Endothelial cell of umbilical vein (primary cell): ENCODE measurements around the gene ZRANB1. TPM values are rescaled to one million over a fixed set of nuclear protein-coding genes. Genes with fewer than 3 reads are reported as not detected.

Experiments used
- BruUV-seq: library from RNA; stranded (reverse); fragments of 400-500 nt; replicated peaks from 2 replicates; lab custom pipeline; 2021; lab: Mats Ljungman, UMichigan
- CTCF ChIA-PET: fragments of 300-600, 350-600 bp; sonication (Branson Sonifier 250); formaldehyde crosslinking; loops from one replicate; lab custom pipeline; 2021; ENCODE audit warnings: antibody characterized with exemption, inconsistent platforms; lab: Charles Lee
- POLR2A ChIA-PET: fragments of 300-600, 350-600 bp; sonication (Branson Sonifier 250); formaldehyde crosslinking; loops from one replicate; lab custom pipeline; 2021; ENCODE audit warnings: antibody characterized with exemption, inconsistent platforms; lab: Charles Lee
- DNase-seq: peaks from one replicate; pipeline ENCODE4 v3.0.0-alpha.2; 2011; ENCODE audit warnings: low read depth, low spot score
- FAIRE-seq: peaks from 2 replicates; lab custom pipeline; 2011; peaks lifted over from hg19 to GRCh38; lab: Jason Lieb, UNC
- H2AFZ ChIP-seq: 2 replicates; pipeline ENCODE4 v1.6.0; 2012; ENCODE audit warnings: low read depth, low read length, control low read depth, inconsistent platforms
- H3K27ac ChIP-seq: 2 replicates; pipeline ENCODE4 v1.5.1; 2011; ENCODE audit warnings: low read depth, mild to moderate bottlenecking, control low read depth, low read length, moderate library complexity; ENCODE audit not compliant: insufficient read depth
- H3K27me3 ChIP-seq, 2 experiments: 2 replicates each; pipeline versions ENCODE4 v1.6.0 to v1.6.1; 2011; ENCODE audit warnings: low read length in 2 of 2, mixed read lengths in 1 of 2; ENCODE audit not compliant: control insufficient read depth in 2 of 2, insufficient read depth in 2 of 2
- H3K36me3 ChIP-seq, 2 experiments: 2 replicates in 1 of 2; 3 replicates in 1 of 2; pipeline ENCODE4 v1.5.1; 2011; ENCODE audit warnings: low read length in 2 of 2, mild to moderate bottlenecking in 1 of 2, moderate library complexity in 1 of 2; ENCODE audit not compliant: control insufficient read depth in 2 of 2, insufficient read depth in 2 of 2; ENCODE audit errors: extremely low read depth in 1 of 2
- H3K4me1 ChIP-seq: 3 replicates; pipeline ENCODE4 v1.5.1; 2011; ENCODE audit warnings: mild to moderate bottlenecking, low read length; ENCODE audit not compliant: control insufficient read depth, insufficient read depth; ENCODE audit errors: extremely low read depth
- H3K4me2 ChIP-seq: 2 replicates; pipeline ENCODE4 v1.6.1; 2011; ENCODE audit warnings: low read length, control low read depth, mixed read lengths; ENCODE audit not compliant: insufficient read depth
- H3K4me3 ChIP-seq, 3 experiments: fragments of 200-600 bp in 1 of 3; sonication (generic), shearing (Covaris generic) in 1 of 3; replicated peaks in 1 of 3; 2 replicates each; pipeline ENCODE4 v1.5.1; 2011 to 2016; ENCODE audit warnings: control low read depth in 3 of 3, low read length in 3 of 3, mild to moderate bottlenecking in 2 of 3, inconsistent platforms in 1 of 3, low read depth in 1 of 3, moderate library complexity in 1 of 3; ENCODE audit not compliant: insufficient read depth in 1 of 3
- H3K79me2 ChIP-seq: 2 replicates; pipeline ENCODE4 v1.6.0; 2012; ENCODE audit warnings: low read length, inconsistent platforms; ENCODE audit not compliant: control insufficient read depth, insufficient read depth
- H3K9ac ChIP-seq: replicated peaks from 2 replicates; pipeline ENCODE3; 2011; ENCODE audit warnings: low read length, control low read depth; ENCODE audit not compliant: insufficient read depth; ENCODE audit errors: extremely low read depth
- H3K9me1 ChIP-seq: replicated peaks from 3 replicates; pipeline ENCODE4 v1.6.0; 2011; ENCODE audit warnings: mild to moderate bottlenecking, low read length; ENCODE audit not compliant: control insufficient read depth, insufficient read depth; ENCODE audit errors: extremely low read depth
- H3K9me3 ChIP-seq: replicated peaks from 2 replicates; pipeline ENCODE4 v1.5.1; 2012; ENCODE audit warnings: low read length, inconsistent platforms; ENCODE audit not compliant: control insufficient read depth, insufficient read depth
- H4K20me1 ChIP-seq: replicated peaks from 2 replicates; pipeline ENCODE3; 2011; ENCODE audit warnings: mild to moderate bottlenecking, low read length; ENCODE audit not compliant: control insufficient read depth, insufficient read depth; ENCODE audit errors: extremely low read depth
- EZH2 ChIP-seq: IDR thresholded peaks from 2 replicates; pipeline ENCODE4 v1.6.1; 2012; ENCODE audit warnings: borderline replicate concordance, low read depth, mild to moderate bottlenecking, moderate library complexity, low read length, inconsistent platforms; ENCODE audit not compliant: severe bottlenecking
- FOS ChIP-seq: IDR thresholded peaks from 2 replicates; pipeline ENCODE4 v1.6.1; 2011; ENCODE audit warnings: mild to moderate bottlenecking, low read length, moderate library complexity, borderline replicate concordance; ENCODE audit not compliant: insufficient read depth
- GATA2 ChIP-seq: IDR thresholded peaks from 2 replicates; pipeline ENCODE4 v1.7.0; 2011; ENCODE audit warnings: low read depth, mild to moderate bottlenecking, moderate library complexity, mixed read lengths, low read length; ENCODE audit not compliant: insufficient read length, insufficient read depth
- JUN ChIP-seq: IDR thresholded peaks from 2 replicates; pipeline ENCODE4 v1.6.1; 2011; ENCODE audit warnings: borderline replicate concordance, low read depth; ENCODE audit not compliant: insufficient read length, insufficient read depth
- MYC ChIP-seq: IDR thresholded peaks from one replicate; pipeline ENCODE4 v1.6.1; 2011; ENCODE audit warnings: mild to moderate bottlenecking, low read depth, low read length
- POLR2A ChIP-seq: IDR thresholded peaks from 2 replicates; pipeline ENCODE4 v1.6.1; 2012; ENCODE audit warnings: low read depth, mild to moderate bottlenecking, control low read depth, low read length
- POLR2AphosphoS5 ChIP-seq: IDR thresholded peaks from 2 replicates; pipeline ENCODE4 v1.6.1; 2012; ENCODE audit warnings: low read depth, mild to moderate bottlenecking, control low read depth, low read length, moderate library complexity; ENCODE audit not compliant: insufficient read depth
- dilution Hi-C: fragments of 300-500 bp; cut with MboI; formaldehyde crosslinking; loops from one replicate; pipeline ENCODE4 v1.15.0; 2019; ENCODE audit warnings: low sequenced_read_pairs; ENCODE audit not compliant: extremely low pct_ligation_motif_present
- intact Hi-C: fragments of 100-400 bp; cut with micrococcal nuclease; formaldehyde crosslinking; loops from one replicate; pipeline ENCODE4 v1.10.0; 2022
- polyA plus RNA-seq, 4 experiments: library from polyadenylated mRNA; depleted of rRNA in 3 of 4; stranded (reverse) in 3 of 4; unstranded in 1 of 4; fragments of >200 nt; gene quantifications; 2 replicates each; pipeline versions ENCODE4 v1.2.1 to v1.2.3, GENCODE V29; 2011 to 2012; ENCODE audit warnings: missing spikeins in 1 of 4
- total RNA-seq: library from RNA; stranded (reverse); gene quantifications from 2 replicates; pipeline ENCODE4 v1.2.3, GENCODE V29; 2021
- TF ChIP-seq, protein P1 (sequence below), 2 donors: IDR thresholded peaks; 1 replicate in 1 of 2; 2 replicates in 1 of 2; pipeline ENCODE4 v1.5.1; 2011; ENCODE audit warnings: low read length in 2 of 2, mild to moderate bottlenecking in 2 of 2, moderate library complexity in 2 of 2, control low read depth in 1 of 2, inconsistent platforms in 1 of 2, low read depth in 1 of 2; ENCODE audit not compliant: insufficient read depth in 1 of 2; ENCODE audit errors: extremely low read depth in 1 of 2
- TF ChIP-seq, protein P2 (sequence below): IDR thresholded peaks from 2 replicates; pipeline ENCODE4 v1.6.1; 2011; ENCODE audit not compliant: insufficient read depth, insufficient read length

The ZRANB1 gene
- total and polyA plus RNA-seq, 2 donors (not counting 3 experiments of a cell fraction or from before 2014, with no cell fraction given): 6.2 to 17.7 TPM

DNA sequence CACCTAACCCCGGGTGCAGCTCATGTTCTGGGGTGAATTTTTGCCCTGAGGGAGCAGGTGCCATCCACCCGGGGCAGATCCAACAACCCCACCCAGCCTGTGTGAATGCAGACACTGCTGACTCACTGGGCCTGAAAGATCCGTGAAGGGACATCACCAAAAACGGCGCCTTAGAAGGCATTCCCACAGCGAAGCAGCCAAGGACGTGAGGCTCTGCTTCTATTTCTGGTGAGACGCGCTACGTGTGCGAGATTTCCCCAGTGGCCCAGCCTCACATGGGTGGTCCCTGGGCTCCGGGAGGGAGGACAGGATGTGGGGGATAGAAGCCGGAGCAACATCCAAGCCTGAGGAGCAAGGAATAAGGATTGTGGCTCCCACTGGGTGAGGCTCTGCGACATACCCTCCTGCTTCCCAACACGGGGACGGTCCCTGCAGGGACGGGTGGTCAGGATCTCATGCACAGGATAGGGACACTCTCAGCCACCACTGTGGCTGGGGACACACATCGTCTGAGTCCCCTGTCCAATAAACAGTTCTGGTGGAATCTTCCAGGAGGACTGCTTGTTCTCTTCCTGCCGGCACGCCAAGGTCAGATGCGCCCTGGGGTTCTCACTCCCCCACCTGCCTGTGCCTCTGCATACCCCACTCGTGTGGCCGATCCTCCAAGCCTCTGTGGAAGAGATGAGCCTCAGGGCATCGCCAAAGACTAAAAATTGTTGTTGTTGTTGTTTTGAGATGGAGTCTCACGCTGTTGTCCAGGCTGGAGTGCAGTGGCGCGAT lies 70.2 kb downstream of the ZRANB1 start:
- intact Hi-C loops: no loop called here
- Histone ChIP-seq H3K9me3 (no peaks in the 10 kb centered on the region), H3K4me1 (no peaks in the 10 kb centered on the region), H3K4me3 (no peak overlapping the region), H2AFZ (no peak overlapping the region), H3K27me3 (no peaks in the 10 kb centered on the region), H3K9ac (no peak overlapping the region), H3K79me2 (peaks cover 63% of the 10 kb centered on the region), H3K4me2 (no peak overlapping the region), H3K9me1 (no peaks in the 10 kb centered on the region), H4K20me1 (no peaks in the 10 kb centered on the region), H3K36me3 (peaks cover 2 to 19% of the 10 kb centered on the region in 2 experiments), H3K27ac (no peak overlapping the region)
- no peak for TF ChIP-seq GATA2
- dilution Hi-C loops: no loop called here
- ChIA-PET CTCF (interaction anchor here (0.9 to 1.4 kb wide), 2 partner anchors 19 to 38 kb away, joined by 3 to 6 read pairs; no protein-coding TSS in a partner anchor), POLR2A (no interaction called here)
- FAIRE-seq (no peak), DNase-seq (no peak)
- BruUV-seq: no TSS peak

DNA sequence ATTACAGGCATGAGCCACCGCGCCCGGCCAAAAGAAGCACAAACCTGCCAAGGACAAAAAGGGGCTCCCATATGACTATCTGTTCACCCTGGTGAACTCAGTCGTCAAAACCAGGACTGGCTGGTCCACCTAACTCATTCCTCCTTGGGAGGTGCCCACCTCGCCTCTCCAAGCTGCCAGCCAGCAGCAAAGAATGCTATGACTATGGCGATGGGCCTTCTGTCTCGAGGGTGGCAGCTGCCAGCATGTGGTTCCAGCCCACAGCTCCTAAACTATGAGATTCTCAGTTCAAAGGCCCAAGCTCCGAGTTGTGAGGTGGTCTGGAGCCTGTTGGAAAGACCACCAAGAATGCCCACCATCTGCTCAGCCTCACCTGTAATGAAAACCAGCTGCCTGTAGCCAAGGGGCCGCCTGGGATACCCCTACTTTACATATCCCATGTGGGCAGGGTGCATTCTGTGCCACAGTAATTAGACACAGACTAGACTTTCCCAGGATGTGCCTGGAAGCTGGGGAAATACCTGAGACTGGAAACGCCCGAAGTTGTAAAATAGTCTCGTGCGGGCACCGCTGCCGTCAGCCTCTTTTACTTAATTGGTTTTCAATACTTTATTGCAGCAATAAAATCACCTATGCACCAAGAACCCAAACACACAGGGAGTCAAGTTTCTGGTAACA lies 71.1 kb downstream of the ZRANB1 start:
- intact Hi-C loops: no loop called here
- no TSS peak for BruUV-seq
- H3K4me1 ChIP-seq: no peaks in the 10 kb centered on the region
- no peak overlapping the region for H2AFZ ChIP-seq
- no peaks in the 10 kb centered on the region for H3K27me3 ChIP-seq
- FAIRE-seq (no peak), DNase-seq (no peak)
- H3K9me1 ChIP-seq: no peaks in the 10 kb centered on the region
- H3K4me3 ChIP-seq: no peak overlapping the region
- CTCF ChIA-PET: no interaction called here
- H3K4me2 ChIP-seq: no peak overlapping the region
- dilution Hi-C loops: no loop called here
- H3K36me3 ChIP-seq: peaks cover 3 to 27% of the 10 kb centered on the region in 2 experiments
- no peak overlapping the region for H3K27ac ChIP-seq
- H3K9ac ChIP-seq: no peak overlapping the region
- POLR2A ChIA-PET: no interaction called here
- peaks cover 65% of the 10 kb centered on the region for H3K79me2 ChIP-seq
- TF ChIP-seq MYC (no peak), FOS (no peak), EZH2 (no peak), GATA2 (no peak), POLR2AphosphoS5 (no peak), JUN (no peak), POLR2A (no peak)
- TF ChIP-seq, protein P1, sequence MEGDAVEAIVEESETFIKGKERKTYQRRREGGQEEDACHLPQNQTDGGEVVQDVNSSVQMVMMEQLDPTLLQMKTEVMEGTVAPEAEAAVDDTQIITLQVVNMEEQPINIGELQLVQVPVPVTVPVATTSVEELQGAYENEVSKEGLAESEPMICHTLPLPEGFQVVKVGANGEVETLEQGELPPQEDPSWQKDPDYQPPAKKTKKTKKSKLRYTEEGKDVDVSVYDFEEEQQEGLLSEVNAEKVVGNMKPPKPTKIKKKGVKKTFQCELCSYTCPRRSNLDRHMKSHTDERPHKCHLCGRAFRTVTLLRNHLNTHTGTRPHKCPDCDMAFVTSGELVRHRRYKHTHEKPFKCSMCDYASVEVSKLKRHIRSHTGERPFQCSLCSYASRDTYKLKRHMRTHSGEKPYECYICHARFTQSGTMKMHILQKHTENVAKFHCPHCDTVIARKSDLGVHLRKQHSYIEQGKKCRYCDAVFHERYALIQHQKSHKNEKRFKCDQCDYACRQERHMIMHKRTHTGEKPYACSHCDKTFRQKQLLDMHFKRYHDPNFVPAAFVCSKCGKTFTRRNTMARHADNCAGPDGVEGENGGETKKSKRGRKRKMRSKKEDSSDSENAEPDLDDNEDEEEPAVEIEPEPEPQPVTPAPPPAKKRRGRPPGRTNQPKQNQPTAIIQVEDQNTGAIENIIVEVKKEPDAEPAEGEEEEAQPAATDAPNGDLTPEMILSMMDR (IDR thresholded peaks at IDR 0.05; ENCODE audit: extremely low read depth in 1 of 2, insufficient read depth in 1 of 2, low read depth in 1 of 2, low read length in 2 of 2): no peak
- TF ChIP-seq, protein P2, sequence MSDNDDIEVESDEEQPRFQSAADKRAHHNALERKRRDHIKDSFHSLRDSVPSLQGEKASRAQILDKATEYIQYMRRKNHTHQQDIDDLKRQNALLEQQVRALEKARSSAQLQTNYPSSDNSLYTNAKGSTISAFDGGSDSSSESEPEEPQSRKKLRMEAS: no peak
- H4K20me1 ChIP-seq: no peaks in the 10 kb centered on the region
- H3K9me3 ChIP-seq: no peaks in the 10 kb centered on the region
